ENCODE results near the gene PDE9A.

PDE9A gene

GRCh38 chr21:42787613-42788012, 134.2 kb downstream of the PDE9A start:
- TF ChIP-seq REST (IDR thresholded peaks at IDR 0.05; ENCODE audit: insufficient read depth in 1 of 2, low read depth in 2 of 2, low read length in 2 of 2), result no peak
- TF ChIP-seq POLR2AphosphoS5 (IDR thresholded peaks at IDR 0.05; ENCODE audit: low read depth, low read length), result no peak
- no peak for TF ChIP-seq FOXP2 (optimal IDR thresholded peaks at IDR 0.05; ENCODE audit: borderline replicate concordance, extremely low read depth, extremely low read length, insufficient read depth)
- TF ChIP-seq SIN3A (IDR thresholded peaks at IDR 0.05; ENCODE audit: borderline replicate concordance, insufficient read depth, low read length), result no peak
- no peak for TF ChIP-seq TAF1 (IDR thresholded peaks at IDR 0.05; ENCODE audit: borderline replicate concordance, insufficient read depth, low read length)

- TF ChIP-seq SIN3A (IDR thresholded peaks at IDR 0.05; ENCODE audit: borderline replicate concordance, insufficient read depth, low read length), result no peak
- TF ChIP-seq TAF1 (IDR thresholded peaks at IDR 0.05; ENCODE audit: borderline replicate concordance, insufficient read depth, low read length), result no peak
- TF ChIP-seq POLR2AphosphoS5 (IDR thresholded peaks at IDR 0.05; ENCODE audit: low read depth, low read length), result no peak
- no peak for TF ChIP-seq REST (IDR thresholded peaks at IDR 0.05; ENCODE audit: insufficient read depth in 1 of 2, low read depth in 2 of 2, low read length in 2 of 2)
- TF ChIP-seq FOXP2 (optimal IDR thresholded peaks at IDR 0.05; ENCODE audit: borderline replicate concordance, extremely low read depth, extremely low read length, insufficient read depth), result no peak
These were observed 137.2 kb downstream of the PDE9A start for GRCh38 chr21:42790520-42791065.

GRCh38 chr21:42793774-42794173, 140.4 kb downstream of the PDE9A start:
- TF ChIP-seq REST (IDR thresholded peaks at IDR 0.05; ENCODE audit: insufficient read depth in 1 of 2, low read depth in 2 of 2, low read length in 2 of 2) (no peak), TAF1 (IDR thresholded peaks at IDR 0.05; ENCODE audit: borderline replicate concordance, insufficient read depth, low read length) (no peak), FOXP2 (optimal IDR thresholded peaks at IDR 0.05; ENCODE audit: borderline replicate concordance, extremely low read depth, extremely low read length, insufficient read depth) (no peak), SIN3A (IDR thresholded peaks at IDR 0.05; ENCODE audit: borderline replicate concordance, insufficient read depth, low read length) (no peak), POLR2AphosphoS5 (IDR thresholded peaks at IDR 0.05; ENCODE audit: low read depth, low read length) (no peak)

GRCh38 chr21:42794551-42794950, 141.1 kb downstream of the PDE9A start:
- TF ChIP-seq FOXP2 (optimal IDR thresholded peaks at IDR 0.05; ENCODE audit: borderline replicate concordance, extremely low read depth, extremely low read length, insufficient read depth) (no peak), SIN3A (IDR thresholded peaks at IDR 0.05; ENCODE audit: borderline replicate concordance, insufficient read depth, low read length) (no peak), POLR2AphosphoS5 (IDR thresholded peaks at IDR 0.05; ENCODE audit: low read depth, low read length) (no peak), REST (IDR thresholded peaks at IDR 0.05; ENCODE audit: insufficient read depth in 1 of 2, low read depth in 2 of 2, low read length in 2 of 2) (no peak), TAF1 (IDR thresholded peaks at IDR 0.05; ENCODE audit: borderline replicate concordance, insufficient read depth, low read length) (no peak)
